ENCODE results near the gene CSAD.

DNA sequence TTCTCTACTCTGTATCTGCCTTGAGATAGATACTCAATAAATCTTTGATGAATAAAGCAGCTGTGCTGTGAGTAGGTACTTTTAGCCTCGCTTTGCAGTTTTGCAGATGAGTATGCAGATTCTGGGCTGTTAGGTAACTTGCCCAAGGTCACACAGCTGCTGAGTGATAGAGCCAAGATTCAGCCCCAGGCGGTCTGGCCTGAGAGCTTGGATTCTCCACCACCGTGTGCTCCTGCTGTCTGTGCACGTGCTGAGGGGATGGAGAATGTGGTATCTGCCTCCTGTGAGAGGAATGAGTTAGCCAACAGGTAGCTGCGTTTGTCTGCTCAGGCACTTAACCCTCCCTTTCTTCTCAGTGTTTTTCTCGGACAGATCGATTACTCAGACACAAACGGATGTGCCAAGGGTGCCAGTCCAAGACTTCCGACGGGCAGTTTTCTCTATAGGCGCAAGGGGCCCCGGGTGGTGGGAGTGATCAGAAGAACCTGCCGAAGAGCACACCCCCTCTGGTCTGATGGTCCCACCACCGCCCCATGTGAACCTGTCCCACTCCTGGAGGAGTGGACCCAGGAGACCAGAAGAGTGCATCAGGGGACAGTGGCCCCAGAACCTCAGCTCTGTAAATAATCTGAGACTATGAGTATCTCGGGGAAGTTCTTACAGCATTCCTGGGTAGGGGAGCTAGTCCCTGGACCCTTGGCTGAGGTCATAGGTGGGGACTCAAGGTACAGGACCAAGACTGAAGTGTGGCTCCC, 6.6 kb upstream of the CSAD start:
- TF ChIP-seq, protein P1, sequence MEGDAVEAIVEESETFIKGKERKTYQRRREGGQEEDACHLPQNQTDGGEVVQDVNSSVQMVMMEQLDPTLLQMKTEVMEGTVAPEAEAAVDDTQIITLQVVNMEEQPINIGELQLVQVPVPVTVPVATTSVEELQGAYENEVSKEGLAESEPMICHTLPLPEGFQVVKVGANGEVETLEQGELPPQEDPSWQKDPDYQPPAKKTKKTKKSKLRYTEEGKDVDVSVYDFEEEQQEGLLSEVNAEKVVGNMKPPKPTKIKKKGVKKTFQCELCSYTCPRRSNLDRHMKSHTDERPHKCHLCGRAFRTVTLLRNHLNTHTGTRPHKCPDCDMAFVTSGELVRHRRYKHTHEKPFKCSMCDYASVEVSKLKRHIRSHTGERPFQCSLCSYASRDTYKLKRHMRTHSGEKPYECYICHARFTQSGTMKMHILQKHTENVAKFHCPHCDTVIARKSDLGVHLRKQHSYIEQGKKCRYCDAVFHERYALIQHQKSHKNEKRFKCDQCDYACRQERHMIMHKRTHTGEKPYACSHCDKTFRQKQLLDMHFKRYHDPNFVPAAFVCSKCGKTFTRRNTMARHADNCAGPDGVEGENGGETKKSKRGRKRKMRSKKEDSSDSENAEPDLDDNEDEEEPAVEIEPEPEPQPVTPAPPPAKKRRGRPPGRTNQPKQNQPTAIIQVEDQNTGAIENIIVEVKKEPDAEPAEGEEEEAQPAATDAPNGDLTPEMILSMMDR (IDR thresholded peaks at IDR 0.05): no peak
- no peak for TF ChIP-seq POLR2A (IDR thresholded peaks at IDR 0.05)

All from testis (tissue), 2 donors.